HG02852 (cell line): Measurements from ENCODE around the gene ATP2A3.

Experiments
- ATAC-seq: cut with Tn5 transposase; IDR thresholded peaks from one replicate; pipeline ENCODE4 v1.9.1; 2021; ENCODE audit warnings: mild to moderate bottlenecking, moderate library complexity; ENCODE audit not compliant: unreplicated experiment

The ATP2A3 gene

DNA sequence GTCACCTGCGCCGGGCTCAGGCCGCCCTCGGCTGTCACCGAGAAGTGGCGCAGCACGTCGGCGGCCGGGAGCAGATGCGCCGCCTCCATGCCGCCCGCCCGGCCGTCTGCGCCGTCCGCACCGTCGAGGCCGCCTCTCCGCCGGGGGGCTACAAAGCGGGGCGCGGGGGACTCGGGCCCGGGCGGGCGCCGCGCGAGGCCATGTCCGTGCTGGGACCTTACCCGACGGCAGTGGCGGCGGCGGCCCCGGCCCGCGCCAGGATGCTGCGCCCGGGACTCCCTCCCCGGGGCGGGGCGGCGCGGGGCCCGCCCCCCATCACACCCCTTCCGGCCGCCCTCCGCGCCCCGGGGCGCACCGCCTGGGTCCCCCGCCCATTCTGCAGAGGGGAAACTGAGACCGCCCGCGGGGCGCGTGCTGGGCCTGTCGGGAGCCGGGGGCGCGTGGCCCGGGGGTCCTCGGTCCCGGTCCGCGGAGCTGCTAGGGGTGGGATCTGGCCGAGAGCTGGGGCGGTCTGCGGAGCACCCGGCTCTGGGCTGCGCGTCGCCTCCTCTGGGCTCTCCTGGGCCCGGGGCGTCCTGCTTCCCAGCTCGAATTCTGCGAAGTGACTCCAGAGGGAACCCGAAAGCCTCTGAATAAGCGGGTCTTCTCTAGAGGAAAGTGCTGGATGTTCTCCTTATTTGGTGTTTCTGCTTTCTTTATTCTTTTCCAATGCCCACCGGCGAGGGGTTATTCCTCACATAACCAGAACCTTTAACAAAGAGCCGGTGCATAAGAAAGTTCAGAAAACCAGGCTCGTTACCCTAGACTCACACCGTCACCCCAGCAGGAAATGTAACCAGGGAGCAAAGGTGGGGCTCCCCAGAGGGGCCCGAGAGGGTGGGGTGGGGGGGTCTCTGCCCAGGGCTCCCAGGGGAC, at the start of gene ATP2A3:
Gene ATP2A3 (minus strand): TSS at position 235 of the 915 bp plus-strand sequence. CDS start 146 bp downstream, at position 89.
- ATAC-seq, result no peak

DNA sequence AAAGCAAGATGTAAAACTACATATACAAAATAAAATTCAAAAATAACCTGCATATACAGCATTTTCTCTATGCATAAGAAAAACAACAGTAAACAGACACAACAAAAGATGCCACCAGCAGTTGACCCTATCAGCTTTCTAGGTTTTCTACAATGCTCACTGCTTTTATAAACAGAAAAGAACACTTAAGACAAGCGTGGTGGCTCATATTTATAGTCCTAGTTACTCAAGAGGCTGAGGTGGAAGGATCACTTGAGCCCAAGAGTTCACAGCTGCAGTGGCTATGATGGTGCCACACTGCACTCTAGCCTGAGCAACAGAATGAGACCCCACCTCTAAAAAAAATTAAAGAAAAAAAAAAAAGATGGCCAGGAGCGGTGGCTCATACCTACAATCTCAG, 46.5 kb upstream of the ATP2A3 start:
- ATAC-seq, result no peak

DNA sequence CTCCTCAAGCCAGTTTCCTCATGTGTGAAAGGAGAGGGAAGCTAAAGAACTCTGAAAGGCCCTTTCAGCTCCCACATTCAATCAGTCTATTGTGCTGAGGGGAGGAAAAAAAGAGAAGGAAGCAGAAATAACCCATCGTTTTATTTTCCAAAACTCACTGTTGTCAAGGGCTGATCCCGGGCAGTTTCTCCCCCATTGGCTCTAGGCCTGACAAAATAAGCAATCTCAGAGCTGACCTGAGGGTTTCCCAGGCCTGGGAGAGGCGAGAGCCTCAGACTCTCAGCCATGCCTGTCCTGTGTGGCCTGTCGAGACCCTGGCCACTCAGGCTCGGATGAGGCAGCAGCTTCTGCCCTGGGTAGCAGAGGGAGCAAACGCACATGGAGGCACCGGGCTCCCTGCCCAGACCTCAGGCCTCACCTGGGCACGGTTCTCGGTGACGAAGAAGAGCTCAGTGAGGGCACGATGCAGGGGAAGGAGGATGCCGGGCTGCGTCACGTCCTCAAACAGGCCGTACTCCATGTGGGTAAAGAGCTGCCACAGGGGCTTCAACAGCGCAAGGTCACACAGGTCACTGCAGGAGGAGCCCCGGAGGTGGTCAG, 45.0 kb upstream of the ATP2A3 start:
- ATAC-seq, result no peak

DNA sequence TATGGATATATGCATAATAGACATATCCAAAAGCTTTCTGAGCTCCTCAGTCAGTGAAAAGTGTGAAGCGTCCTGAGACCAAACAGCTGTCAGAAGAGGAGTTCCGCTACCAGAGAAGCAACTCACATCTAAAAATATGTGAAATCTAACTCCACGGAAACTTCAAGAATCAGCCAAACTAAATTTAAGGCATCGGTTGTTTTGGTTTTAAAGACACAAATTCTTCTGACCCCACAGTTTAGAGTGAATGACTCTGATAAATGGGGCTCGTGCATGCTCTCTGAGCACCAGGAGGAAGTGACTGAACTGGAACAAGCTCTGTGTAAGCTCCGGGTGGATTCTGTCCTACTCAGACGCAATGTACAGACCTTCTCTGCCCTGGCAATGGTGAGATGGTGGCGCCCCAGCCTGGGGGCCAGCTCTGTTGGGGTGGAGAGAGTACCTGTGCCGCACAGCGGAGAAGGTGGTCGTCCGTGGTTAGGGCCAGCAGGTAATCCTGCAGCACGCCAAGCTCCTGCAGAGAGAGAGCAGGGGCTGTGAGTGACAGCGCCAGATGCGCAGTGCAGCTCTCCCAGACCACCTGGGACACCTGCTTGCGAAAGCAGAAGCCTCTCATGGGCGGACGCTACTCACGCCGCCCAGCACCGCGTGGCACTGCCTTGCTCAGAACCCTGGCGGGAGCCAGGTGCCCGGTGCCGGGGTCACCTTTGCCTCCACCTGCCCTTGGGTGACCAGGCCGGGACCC, 44.4 kb upstream of the ATP2A3 start:
- ATAC-seq, result no peak

DNA sequence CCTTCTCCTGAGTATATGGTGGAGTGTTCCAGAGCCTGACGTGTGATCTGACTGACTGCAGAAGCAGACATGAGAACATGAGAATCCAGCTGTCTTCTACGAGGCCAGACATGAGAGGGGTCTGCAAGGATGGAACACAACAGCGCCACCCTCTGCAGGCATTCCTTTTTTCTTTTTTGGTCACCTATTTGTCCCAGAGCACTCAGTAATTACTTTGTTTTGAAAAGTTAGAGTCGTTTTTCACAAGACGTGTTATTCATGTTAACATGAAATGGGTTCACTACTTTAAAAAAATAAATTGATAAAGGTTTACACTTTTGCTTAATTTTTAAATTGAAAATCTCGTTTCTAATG, 43.8 kb upstream of the ATP2A3 start:
- ATAC-seq, result no peak

DNA sequence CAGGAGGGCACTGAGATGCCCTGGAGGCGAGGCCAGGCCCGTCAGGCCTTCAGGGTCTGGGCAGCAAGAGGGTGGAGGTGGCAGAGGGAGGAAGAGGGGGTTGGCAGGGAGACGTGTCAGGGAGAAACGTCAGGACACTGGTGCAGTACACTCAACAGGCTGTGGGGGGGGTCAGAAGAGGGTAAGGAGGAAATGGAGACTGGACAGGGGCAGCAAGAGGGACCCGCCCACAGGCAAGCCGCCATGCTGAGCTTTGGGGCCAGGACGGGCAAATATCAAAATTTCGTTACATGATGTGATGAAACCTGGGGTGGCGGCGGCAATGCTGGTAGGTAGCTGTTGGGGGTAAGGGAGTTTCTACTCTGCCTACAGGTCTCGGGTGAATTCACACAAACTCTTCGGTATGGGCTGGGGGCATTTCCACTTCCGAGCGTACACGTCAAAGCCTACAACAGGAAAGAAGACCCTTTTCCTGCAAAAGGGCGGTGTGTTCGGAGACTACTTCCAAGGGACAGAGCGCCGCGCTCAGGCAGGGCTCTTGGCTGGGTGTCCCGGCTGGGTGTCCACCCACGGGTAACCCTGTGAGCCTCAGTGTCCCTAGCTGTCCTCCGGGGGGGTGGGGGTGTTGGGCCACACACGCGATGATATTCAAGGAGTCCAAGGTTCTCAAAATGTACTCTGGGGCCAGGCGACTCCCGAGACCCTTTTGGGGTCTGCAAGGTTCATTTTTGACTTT, 43.3 kb upstream of the ATP2A3 start:
- ATAC-seq, result no peak

DNA sequence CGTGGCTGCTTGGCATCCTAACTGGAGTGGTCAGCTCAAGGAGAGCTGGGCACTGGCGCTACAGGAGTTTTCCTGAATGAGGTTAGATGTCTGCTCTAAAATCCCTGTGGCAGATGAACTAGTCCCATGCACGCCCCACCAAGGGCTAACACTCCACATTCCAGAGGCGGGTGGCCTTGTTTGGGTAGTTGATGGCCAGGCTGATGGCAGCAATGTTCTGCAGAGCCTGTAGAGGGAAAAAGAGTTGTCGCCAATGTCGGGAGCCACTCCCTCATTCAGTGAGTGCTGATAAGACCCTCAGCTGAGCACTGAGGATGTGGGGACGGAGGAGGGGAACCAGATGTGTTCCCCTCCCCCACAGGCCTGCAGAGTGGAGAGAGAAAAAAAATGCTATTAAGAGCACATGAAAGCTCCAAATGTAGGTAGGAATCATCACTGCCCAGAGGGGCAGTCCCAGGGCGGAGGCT, 42.5 kb upstream of the ATP2A3 start:
- ATAC-seq, result no peak

DNA sequence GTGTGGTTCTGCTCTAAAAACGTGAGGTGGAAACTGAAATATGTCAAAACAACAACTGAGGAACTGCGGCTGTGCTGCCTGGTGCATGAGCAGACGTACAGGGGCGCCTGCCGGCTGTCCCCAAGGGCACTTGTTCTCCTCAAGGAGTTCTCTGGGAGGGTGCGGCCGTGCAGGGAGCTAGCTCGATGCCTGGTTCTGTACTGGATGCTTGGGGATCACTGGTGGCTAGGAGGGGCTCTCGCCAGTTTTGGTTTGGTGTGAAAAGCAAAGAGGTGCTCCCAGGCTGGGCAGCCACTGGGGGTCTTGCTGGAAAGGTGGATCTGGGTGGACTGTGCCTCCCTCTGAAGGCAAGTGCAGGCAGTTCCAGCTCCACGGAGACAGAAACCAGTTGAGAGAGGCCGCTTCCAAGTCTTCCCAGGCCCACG, 41.9 kb upstream of the ATP2A3 start:
- no peak for ATAC-seq

DNA sequence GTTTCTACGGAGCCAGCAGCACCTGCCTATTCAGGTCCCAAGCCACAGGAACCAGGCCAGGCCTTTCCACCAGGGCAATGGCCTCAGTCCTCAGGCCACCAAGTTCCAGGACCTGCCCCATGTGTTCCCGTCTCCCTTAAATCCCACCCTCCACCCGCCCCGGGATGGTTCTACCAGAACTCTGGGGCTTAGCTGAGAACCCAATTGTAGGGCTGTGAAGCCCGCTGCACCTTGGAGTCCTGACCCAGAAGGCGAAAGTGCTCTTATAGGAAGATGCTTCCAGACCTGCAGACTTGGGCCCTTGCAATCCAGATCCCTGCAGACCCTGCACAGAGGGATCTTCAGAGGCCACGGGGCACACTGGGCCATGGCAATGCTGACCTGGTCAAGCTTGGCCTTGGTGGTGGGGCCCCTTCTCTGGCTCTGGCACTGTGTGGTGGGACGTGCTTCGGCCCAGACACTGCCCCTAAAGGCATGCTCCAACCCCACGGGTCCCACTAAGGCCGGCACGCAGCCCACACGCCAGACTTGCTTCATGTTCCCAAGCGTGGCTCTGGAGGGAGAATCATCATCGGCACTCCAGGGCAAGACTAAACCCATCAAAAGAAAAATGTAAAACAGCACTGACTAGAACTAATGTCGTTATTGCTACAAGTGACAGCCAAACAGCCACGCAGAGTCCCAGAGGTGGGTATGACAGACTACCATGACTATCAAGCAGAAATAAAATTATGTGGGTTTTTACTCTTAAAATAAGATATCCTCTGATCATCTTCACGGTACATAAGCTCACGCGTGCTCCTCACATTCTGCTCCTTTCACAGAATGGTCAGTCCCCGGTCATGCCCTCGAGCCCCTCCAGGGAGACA, 41.3 kb upstream of the ATP2A3 start:
- ATAC-seq, result no peak

DNA sequence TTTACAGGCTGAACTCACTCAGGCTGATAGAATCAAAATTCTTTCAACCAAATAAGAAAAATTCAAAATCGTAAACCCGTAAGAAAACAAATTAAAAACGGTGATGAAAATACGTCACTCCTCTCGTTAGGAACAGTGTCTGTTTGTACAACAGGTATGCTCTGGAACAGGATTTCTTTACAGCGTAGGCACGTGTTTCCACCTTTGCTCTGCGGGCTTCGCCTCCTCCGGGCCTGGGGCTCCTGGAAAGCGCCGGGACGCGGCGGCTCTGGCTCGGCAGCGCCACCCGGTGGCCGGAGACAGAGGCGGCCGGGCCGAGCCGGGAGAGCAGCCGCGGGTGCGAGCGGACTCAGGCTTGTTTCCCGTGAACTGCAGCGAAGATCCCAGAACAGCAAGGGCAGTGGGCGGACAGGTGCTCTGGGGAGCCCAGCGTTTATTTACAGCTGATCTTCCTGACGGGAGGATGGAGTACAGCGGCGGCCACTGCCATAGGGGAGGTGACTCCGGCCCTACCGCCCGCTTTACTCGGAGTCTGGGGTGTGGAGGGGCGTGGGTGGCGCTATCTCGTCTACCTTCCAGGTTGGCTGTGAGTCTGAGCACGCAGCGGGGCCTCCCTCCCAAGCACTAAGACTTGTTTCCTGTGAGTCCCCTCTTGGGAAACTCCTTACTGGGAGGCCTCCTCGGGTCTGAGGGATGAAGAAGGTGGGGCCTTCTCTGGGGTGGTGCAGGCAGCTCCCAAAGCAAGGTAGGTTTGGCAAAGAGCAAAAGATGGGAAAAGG, 40.5 kb upstream of the ATP2A3 start:
- ATAC-seq, result no peak

DNA sequence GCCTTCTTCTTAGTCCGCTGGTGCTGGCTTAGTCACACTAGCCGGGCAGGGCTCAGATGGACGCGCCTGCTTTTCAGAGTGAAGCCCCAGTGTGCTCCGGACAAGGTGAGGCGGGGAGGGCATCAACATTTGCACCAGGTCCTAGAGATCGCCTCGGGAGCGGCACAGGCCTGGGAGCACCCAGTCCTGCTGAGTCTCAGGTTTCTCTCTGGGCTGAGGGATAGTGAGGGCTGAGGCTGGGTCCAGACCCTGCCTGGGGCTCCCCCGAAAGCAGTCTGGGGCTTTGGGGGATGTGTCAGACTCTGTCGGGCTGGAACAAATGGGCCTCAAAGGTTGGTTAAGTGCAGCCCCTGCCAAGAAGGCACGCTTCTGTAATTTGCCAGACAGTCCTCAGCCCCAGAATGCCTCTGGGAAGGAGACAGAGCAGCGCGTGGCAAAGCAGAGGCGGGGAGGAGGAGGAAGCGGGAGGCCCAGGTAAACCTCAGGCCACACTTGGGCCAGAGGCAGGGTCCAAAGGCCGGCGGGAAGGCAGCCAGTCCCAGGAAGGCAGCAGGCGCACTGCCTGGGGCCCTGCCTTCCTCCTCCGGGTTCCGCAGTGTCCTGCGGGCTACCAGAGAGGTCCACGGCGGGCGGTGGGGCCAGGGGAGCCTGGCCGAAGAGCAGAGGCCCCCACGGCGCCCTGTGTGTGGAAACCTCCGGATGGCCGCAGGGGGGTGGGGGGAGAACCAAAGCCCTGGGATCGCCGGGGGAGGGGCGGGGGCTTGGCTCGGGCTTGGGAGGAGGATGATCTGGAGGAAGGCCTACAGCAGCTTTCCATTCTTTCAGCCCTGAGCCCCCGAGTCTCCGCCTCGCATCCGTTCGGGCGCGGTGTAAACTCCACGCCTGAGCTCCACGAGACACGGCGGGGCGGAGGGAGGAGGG, 39.5 kb upstream of the ATP2A3 start:
- no peak for ATAC-seq

DNA sequence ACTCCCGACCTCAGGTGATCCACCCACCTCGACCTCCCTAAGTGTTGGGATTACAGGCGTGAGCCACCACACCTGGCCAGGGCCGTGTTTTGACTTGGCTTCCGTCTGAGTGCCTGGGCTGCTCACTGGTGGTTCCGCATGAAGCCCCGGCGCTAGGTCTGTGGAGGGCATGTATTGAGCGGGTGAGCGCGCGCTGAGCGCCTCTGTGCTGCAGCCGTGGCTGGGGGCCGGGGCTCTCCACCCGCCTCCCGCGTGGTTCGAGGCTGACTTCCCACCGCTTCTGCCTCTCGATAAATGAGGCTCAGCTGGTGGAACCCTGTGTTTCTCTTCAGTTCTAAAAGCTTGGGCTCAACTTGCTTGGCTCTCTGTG, 38.9 kb upstream of the ATP2A3 start:
- ATAC-seq, result no peak

DNA sequence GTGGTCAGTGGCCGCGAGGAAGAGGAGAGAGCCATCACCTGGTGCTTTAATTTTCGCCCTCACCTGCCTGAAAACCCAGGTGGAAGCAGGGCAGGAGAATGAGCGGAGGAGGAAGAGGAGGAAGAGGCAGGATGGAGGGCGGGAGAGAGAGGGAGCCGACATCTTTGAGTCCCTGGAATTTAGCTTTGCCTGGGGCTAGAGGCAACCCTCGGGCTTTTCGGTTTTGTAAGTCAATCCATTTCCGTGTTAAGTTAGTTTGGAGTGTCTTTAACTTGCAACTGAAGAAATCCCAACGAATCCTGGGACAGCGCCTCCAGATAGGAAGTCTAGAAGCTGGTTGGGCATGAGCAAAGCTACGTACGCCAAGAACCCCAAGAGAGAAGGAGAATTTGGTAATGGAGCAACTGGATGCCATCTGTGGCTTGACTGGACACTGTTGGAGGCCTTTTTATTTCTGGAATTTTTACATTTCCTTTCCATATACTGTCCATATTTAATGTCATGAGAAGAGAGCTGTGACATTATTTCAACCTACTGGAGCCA, 36.9 kb upstream of the ATP2A3 start:
- no peak for ATAC-seq

DNA sequence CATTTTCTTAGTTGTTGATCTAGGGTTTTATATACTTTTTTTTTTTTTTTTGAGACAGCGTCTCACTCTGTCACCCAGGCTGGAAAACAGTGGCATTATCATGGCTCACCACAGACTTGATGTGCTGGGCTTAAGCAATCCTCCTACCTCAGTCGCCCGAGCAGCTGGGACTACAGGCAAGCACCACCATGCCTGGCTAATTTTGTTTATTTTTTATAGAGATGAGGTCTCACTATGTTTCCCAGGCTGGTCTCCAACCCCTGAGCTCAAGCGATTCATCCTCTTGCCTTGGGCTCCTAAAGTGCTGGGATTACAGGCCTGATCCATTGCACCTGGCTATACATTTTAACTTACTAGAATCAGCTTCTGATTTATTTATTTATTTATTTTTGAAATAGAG, 34.2 kb upstream of the ATP2A3 start:
- no peak for ATAC-seq

DNA sequence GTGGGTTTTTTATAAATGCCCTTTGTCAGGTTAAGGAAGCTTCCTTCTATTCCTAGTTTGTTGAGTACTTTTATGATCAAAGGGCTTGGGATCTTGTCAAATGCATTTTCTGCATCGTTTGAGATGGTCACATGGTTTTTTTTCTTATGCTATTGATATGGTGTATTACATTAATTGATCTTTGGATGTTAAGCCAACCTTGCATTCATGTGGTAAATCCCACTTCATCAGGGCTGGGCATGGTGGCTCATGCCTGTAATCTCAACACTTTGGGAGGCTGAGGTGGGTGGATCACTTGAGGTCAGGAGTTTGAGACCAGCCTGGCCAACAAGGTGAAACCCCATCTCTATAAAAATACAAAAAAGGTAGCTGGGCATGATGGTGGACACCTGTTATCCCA, 30.8 kb upstream of the ATP2A3 start:
- no peak for ATAC-seq

DNA sequence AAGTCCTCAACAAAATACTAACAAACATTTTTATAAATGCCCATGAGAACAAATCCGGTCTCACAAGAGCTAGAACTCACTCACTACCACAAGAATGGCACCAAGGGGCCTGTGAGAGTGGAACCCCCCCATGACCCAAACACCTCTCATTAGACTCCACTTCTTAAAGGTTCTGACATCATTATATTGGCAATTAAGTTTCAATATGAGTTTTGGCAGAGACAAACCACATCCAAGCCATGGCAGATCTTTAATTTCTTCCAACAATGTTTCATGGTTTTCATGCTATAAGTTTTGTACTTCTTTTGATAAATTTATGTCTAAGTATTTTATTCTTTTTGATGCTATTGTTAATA, 30.0 kb upstream of the ATP2A3 start:
- no peak for ATAC-seq

DNA sequence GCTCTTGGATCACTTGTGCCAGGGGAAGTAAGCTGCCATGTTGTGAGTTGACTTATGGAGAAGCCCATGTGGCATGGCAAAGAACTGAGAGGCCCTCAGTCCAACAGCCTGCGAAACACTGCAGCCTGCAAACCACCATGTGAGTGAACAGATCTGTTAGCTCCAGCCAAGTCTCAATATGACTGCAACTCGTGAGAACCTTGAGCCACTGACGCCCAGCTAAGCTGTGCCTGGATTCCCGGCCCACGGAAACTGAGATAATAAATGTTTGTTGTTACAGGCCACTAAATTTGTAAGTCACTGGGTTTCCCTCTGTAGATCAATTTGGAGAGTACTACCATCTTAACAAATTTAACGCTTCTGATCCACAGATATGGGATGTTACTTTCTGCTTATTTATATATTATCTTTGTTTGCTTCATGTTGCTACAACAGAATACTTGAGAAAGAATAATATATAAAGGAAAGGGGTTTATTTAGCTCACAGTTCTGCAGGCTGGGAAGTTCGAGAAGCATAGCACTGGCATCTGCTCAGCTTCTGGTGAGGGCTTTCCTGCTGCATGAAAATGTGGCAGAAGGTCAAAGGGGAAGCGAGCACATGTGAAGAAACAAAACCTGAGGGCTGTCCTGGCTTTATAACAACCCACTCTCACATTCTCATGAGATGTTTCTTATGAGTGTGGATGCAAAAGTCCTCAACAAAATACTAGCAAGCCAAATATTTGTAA, 29.4 kb upstream of the ATP2A3 start:
- no peak for ATAC-seq
